Body of pancreas (tissue), 4 donors: Measurements from ENCODE around the gene RAB3B. TPM values are rescaled to one million over a fixed set of nuclear protein-coding genes. Genes with fewer than 3 reads are reported as not detected.

Source experiments
- ATAC-seq: fragments of 150-250 bp; one replicate; pipeline ENCODE4 v1.9.1; 2016
- DNase-seq, 4 donors: peaks; one replicate each; pipeline ENCODE4 v3.0.0-alpha.2; 2019
- H3K27ac ChIP-seq, 4 donors: fragments of 200-600 bp; sonication (generic); 1 replicate in 3 of 4; 2 replicates in 1 of 4; pipeline versions ENCODE4 v1.5.1 to v1.6.1; 2016 to 2019; ENCODE audit warnings: mild to moderate bottlenecking in 1 of 4, mixed read lengths in 1 of 4, moderate library complexity in 1 of 4
- H3K27me3 ChIP-seq, 2 donors: fragments of 200-600 bp; sonication (generic); one replicate each; pipeline ENCODE4 v1.6.0; 2016; ENCODE audit warnings: mild to moderate bottlenecking in 1 of 2
- H3K36me3 ChIP-seq, 2 donors: fragments of 200-600 bp; sonication (generic); replicated peaks in 1 of 2; 2 replicates each; pipeline ENCODE4 v1.5.1; 2016; ENCODE audit warnings: low read depth in 2 of 2; ENCODE audit not compliant: insufficient read depth in 1 of 2
- H3K4me1 ChIP-seq: fragments of 200-600 bp; sonication (generic); one replicate; pipeline ENCODE4 v1.6.0; 2016
- H3K4me3 ChIP-seq, 2 donors: fragments of 200-600 bp; sonication (generic); 1 replicate in 1 of 2; 2 replicates in 1 of 2; pipeline ENCODE4 v1.5.1; 2016 to 2019
- H3K9me3 ChIP-seq, 3 donors: fragments of 200-600 bp; sonication (generic); 1 replicate in 2 of 3; 2 replicates in 1 of 3; pipeline ENCODE4 v1.5.1; 2016
- CTCF ChIP-seq, 7 experiments: fragments of 450-650 bp in 4 of 7; fragments of 200-600 bp in 3 of 7; sonication (generic) in 3 of 7; IDR thresholded peaks; one replicate each; pipeline ENCODE4 v1.5.1; 2016 to 2019; ENCODE audit warnings: antibody characterized with exemption in 7 of 7
- POLR2A ChIP-seq, 3 donors: fragments of 450-650 bp; IDR thresholded peaks; one replicate each; pipeline ENCODE4 v1.6.1; 2016; ENCODE audit warnings: antibody characterized with exemption in 3 of 3, mild to moderate bottlenecking in 2 of 3
- WGBS, 2 donors: methylation state at CpG; one replicate each; pipeline ENCODE4 v1.1.5; 2017; 5-methylcytosine and 5-hydroxymethylcytosine counted together
- intact Hi-C: fragments of 100-400 bp; cut with DNase I; formaldehyde crosslinking; loops from one replicate; pipeline ENCODE4 v1.15.1; 2023
- total RNA-seq, 2 donors: library from RNA; depleted of rRNA; stranded (reverse); fragments of >200 nt; gene quantifications; one replicate each; pipeline ENCODE4 v1.1.0, GENCODE V29; 2016

The RAB3B gene
- total RNA-seq = 1 to 10 TPM; 1.3 to 2.9 TPM

GRCh38 chr1:51990478-51990965, at the start of gene RAB3B:
Gene RAB3B, minus strand, starts transcription at chr1:51990700. Its CDS starts 13,583 bp downstream, at chr1:51977117.
- Histone ChIP-seq H3K4me1 (peaks cover 9% of the 10 kb centered on the region), H3K9me3 (no peaks in the 10 kb centered on the region), H3K4me3 (peak within 1 kb of the TSS in 1 of 2 donors; percentile 44), H3K27me3 (peaks cover 0 to 13% of the 10 kb centered on the region in 2 donors), H3K27ac (no peak within 1 kb of the TSS), H3K36me3 (no peaks in the 10 kb centered on the region)
- WGBS, 2 donors = 0% methylated on average over 11 to 46 of the region's 46 CpGs
- intact Hi-C loops = loop anchor here (5.0 kb wide), 1 partner anchor 88 kb away; no protein-coding TSS in a partner anchor
- peak; percentile 80 to 89 (median 81) for DNase-seq
- ATAC-seq = peak; percentile 90
- TF ChIP-seq POLR2A (IDR thresholded peaks at IDR 0.05) (no peak), CTCF (IDR thresholded peaks at IDR 0.05) (no peak)

- 50 to 54% methylated on average over 1 of the region's 1 CpG for WGBS, 2 donors
Observed at GRCh38 chr1:52037909-52038308, 47.4 kb upstream of the RAB3B start.

GRCh38 chr1:52037402-52037814, 46.9 kb upstream of the RAB3B start:
- Histone ChIP-seq H3K36me3 (no peaks in the 10 kb centered on the region), H3K27me3 (no peaks in the 10 kb centered on the region), H3K4me3 (no peak overlapping the region), H3K4me1 (peaks cover 23% of the 10 kb centered on the region), H3K9me3 (no peaks in the 10 kb centered on the region), H3K27ac (peak overlapping the region in 3 of 4 donors; percentile 14 to 26 (median 19))
- DNase-seq (peak; percentile 18 to 71 (median 53)), ATAC-seq (peak; percentile 45)
- 73 to 77% methylated on average over 5 of the region's 5 CpGs for WGBS, 2 donors
- intact Hi-C loops = no loop called here
- no peak for TF ChIP-seq POLR2A (IDR thresholded peaks at IDR 0.05)
- no peak for TF ChIP-seq CTCF (IDR thresholded peaks at IDR 0.05)

More at GRCh38 chr1:52037909-52038308, 47.4 kb upstream of the RAB3B start:
- ATAC-seq (no peak), DNase-seq (no peak)
- peak overlapping the region in 3 of 4 donors; percentile 9 to 19 (median 14) for H3K27ac ChIP-seq
- H3K4me1 ChIP-seq = peaks cover 19% of the 10 kb centered on the region
- TF ChIP-seq POLR2A (IDR thresholded peaks at IDR 0.05) = no peak
- TF ChIP-seq CTCF (IDR thresholded peaks at IDR 0.05) = no peak
- intact Hi-C loops = no loop called here
- H3K36me3 ChIP-seq = no peaks in the 10 kb centered on the region
- no peaks in the 10 kb centered on the region for H3K9me3 ChIP-seq
- no peaks in the 10 kb centered on the region for H3K27me3 ChIP-seq
- no peak overlapping the region for H3K4me3 ChIP-seq

GRCh38 chr1:52034050-52034384, 43.5 kb upstream of the RAB3B start:
- H3K27me3 ChIP-seq = no peaks in the 10 kb centered on the region
- peak overlapping the region; percentile 73 to 94 (median 88) for H3K27ac ChIP-seq
- 83 to 85% methylated on average over 2 of the region's 2 CpGs for WGBS, 2 donors
- ATAC-seq = no peak
- intact Hi-C loops = no loop called here
- TF ChIP-seq CTCF (IDR thresholded peaks at IDR 0.05) = no peak
- no peak for TF ChIP-seq POLR2A (IDR thresholded peaks at IDR 0.05)
- no peak for DNase-seq
- no peaks in the 10 kb centered on the region for H3K9me3 ChIP-seq
- no peak overlapping the region for H3K4me3 ChIP-seq
- peaks cover 57% of the 10 kb centered on the region for H3K4me1 ChIP-seq
- H3K36me3 ChIP-seq = no peaks in the 10 kb centered on the region
